ENCODE data around the gene PLBD2.

Gene PLBD2

GRCh38 chr12:113395119-113395518 is 36.7 kb downstream of the PLBD2 start:
- DNase-seq (ENCODE audit: low read depth in 2 of 2) = no peak

- DNase-seq (ENCODE audit: low read depth in 2 of 2) = no peak
Measured at GRCh38 chr12:113396200-113396599, 37.8 kb downstream of the PLBD2 start.

GRCh38 chr12:113396828-113397496 is 38.6 kb downstream of the PLBD2 start:
- DNase-seq (ENCODE audit: low read depth in 2 of 2) = no peak

- no peak for DNase-seq (ENCODE audit: low read depth in 2 of 2)
Measured at GRCh38 chr12:113397497-113398197, 39.3 kb downstream of the PLBD2 start.

- no peak for DNase-seq (ENCODE audit: low read depth in 2 of 2)
Measured at GRCh38 chr12:113398346-113399290, 40.2 kb downstream of the PLBD2 start.

- DNase-seq (ENCODE audit: low read depth in 2 of 2) = no peak
Measured at GRCh38 chr12:113399490-113399889, 41.1 kb downstream of the PLBD2 start.

GRCh38 chr12:113400362-113400761 is 42.0 kb downstream of the PLBD2 start:
- no peak for DNase-seq (ENCODE audit: low read depth in 2 of 2)

GRCh38 chr12:113401066-113402000 is 42.9 kb downstream of the PLBD2 start:
- no peak for DNase-seq (ENCODE audit: low read depth in 2 of 2)

GRCh38 chr12:113402586-113403260 is 44.3 kb downstream of the PLBD2 start:
- no peak for DNase-seq (ENCODE audit: low read depth in 2 of 2)

GRCh38 chr12:113403435-113404415 is 45.3 kb downstream of the PLBD2 start, which contains the start of gene SDS:
SDS (minus strand) TSS chr12:113403887; CDS start chr12:113399708, 4,179 bp downstream.
- DNase-seq (ENCODE audit: low read depth in 2 of 2) = no peak

- DNase-seq (ENCODE audit: low read depth in 2 of 2) = no peak
Measured at GRCh38 chr12:113405694-113406093, 47.3 kb downstream of the PLBD2 start.

- DNase-seq (ENCODE audit: low read depth in 2 of 2) = no peak
Measured at GRCh38 chr12:113407931-113408600, 49.7 kb downstream of the PLBD2 start.

- no peak for DNase-seq (ENCODE audit: low read depth in 2 of 2)
Measured at GRCh38 chr12:113408756-113409298, 50.4 kb downstream of the PLBD2 start.

- DNase-seq (ENCODE audit: low read depth in 2 of 2) = no peak
Measured at GRCh38 chr12:113409462-113410124, 51.2 kb downstream of the PLBD2 start.

GRCh38 chr12:113413488-113413939 is 55.1 kb downstream of the PLBD2 start:
- no peak for DNase-seq (ENCODE audit: low read depth in 2 of 2)

GRCh38 chr12:113414519-113415038 is 56.2 kb downstream of the PLBD2 start:
- no peak for DNase-seq (ENCODE audit: low read depth in 2 of 2)

- no peak for DNase-seq (ENCODE audit: low read depth in 2 of 2)
Measured at GRCh38 chr12:113416091-113416754, 57.8 kb downstream of the PLBD2 start.
